Measurements from ENCODE around the gene DCBLD1.

GRCh38 chr6:117592983-117593759 is 110.7 kb downstream of the DCBLD1 start:
- no peak for TF ChIP-seq POLR2A (IDR thresholded peaks at IDR 0.05; ENCODE audit: low read depth, low read length)
- TF ChIP-seq MXI1 (IDR thresholded peaks at IDR 0.05; ENCODE audit: borderline replicate concordance, low read depth, low read length) = no peak
- TF ChIP-seq NFE2L2 (IDR thresholded peaks at IDR 0.05; ENCODE audit: low read depth, low read length) = no peak
- TF ChIP-seq CTCF (conservative IDR thresholded peaks at IDR 0.05; ENCODE audit: low read depth, low read length) = no peak
- TF ChIP-seq MAFK (IDR thresholded peaks at IDR 0.05; ENCODE audit: low read depth, low read length) = no peak
- no peak for TF ChIP-seq SMC3 (IDR thresholded peaks at IDR 0.05; ENCODE audit: low read depth, low read length)
- TF ChIP-seq RFX5 (IDR thresholded peaks at IDR 0.05; ENCODE audit: low read depth, low read length) = no peak
- no peak for TF ChIP-seq USF2 (IDR thresholded peaks at IDR 0.05; ENCODE audit: low read depth, low read length)
- TF ChIP-seq RAD21 (IDR thresholded peaks at IDR 0.05; ENCODE audit: low read length) = no peak
- TF ChIP-seq FOS (IDR thresholded peaks at IDR 0.05; ENCODE audit: low read depth, low read length) = no peak
